HG02970 (cell line): Measurements from ENCODE around the gene XBP1.
"Not testable (repeated sequence)": the region's sequence is repeated elsewhere in the genome, so short reads cannot be mapped to it uniquely, and the experiment has no call there.

Experiments used
- ATAC-seq: cut with Tn5 transposase; IDR thresholded peaks from one replicate; pipeline ENCODE4 v1.9.1; 2021; ENCODE audit warnings: mild to moderate bottlenecking, moderate library complexity, moderate number of reproducible peaks; ENCODE audit not compliant: unreplicated experiment, low FRiP score

Gene XBP1

GRCh38 chr22:28793976-28794584 is 6.3 kb downstream of the XBP1 start:
- no peak for ATAC-seq

- ATAC-seq, result no peak
Measured at GRCh38 chr22:28792491-28793383, 7.6 kb downstream of the XBP1 start.

- ATAC-seq, result no peak
Measured at GRCh38 chr22:28791841-28792490, 8.4 kb downstream of the XBP1 start.

GRCh38 chr22:28791124-28791523 is 9.2 kb downstream of the XBP1 start:
- ATAC-seq, result no peak

- no peak for ATAC-seq
Measured at GRCh38 chr22:28788601-28789000, 11.8 kb downstream of the XBP1 start.

GRCh38 chr22:28783786-28784671 is 16.3 kb downstream of the XBP1 start:
- no peak for ATAC-seq

- no peak for ATAC-seq
Measured at GRCh38 chr22:28780296-28780695, 20.1 kb downstream of the XBP1 start.

- ATAC-seq, result no peak
Measured at GRCh38 chr22:28779833-28780232, 20.5 kb downstream of the XBP1 start.

GRCh38 chr22:28774378-28774777 is 26.0 kb downstream of the XBP1 start:
- no peak for ATAC-seq

GRCh38 chr22:28773461-28773867 is 26.9 kb downstream of the XBP1 start:
- peak; percentile 15 for ATAC-seq

GRCh38 chr22:28772633-28773460 is 27.5 kb downstream of the XBP1 start, which contains the start of gene CCDC117:
CCDC117 (plus strand) TSS chr22:28772695; CDS start chr22:28772850, 155 bp downstream.
- peak; percentile 76 for ATAC-seq

GRCh38 chr22:28771195-28771791 is 29.1 kb downstream of the XBP1 start:
- no peak for ATAC-seq

GRCh38 chr22:28769394-28770085 is 30.8 kb downstream of the XBP1 start:
- no peak for ATAC-seq

GRCh38 chr22:28768701-28769393 is 31.5 kb downstream of the XBP1 start:
- no peak for ATAC-seq

GRCh38 chr22:28766628-28767027 is 33.7 kb downstream of the XBP1 start:
- ATAC-seq, result no peak

GRCh38 chr22:28762000-28762399 is 38.4 kb downstream of the XBP1 start:
- not testable (repeated sequence) for ATAC-seq

GRCh38 chr22:28761449-28761755 is 39.0 kb downstream of the XBP1 start:
- no peak for ATAC-seq
